Panc1 (cell line): ENCODE results near the gene MXD4. TPM values are rescaled to one million over a fixed set of nuclear protein-coding genes. Genes with fewer than 3 reads are reported as not detected.

ENCODE experiments used
- ATAC-seq: fragments of 200-7000 bp; cut with Tn5 transposase; 2 replicates; pipeline ENCODE4 v1.9.1; 2020; ENCODE audit warnings: mild to moderate bottlenecking, moderate library complexity
- BruUV-seq: library from RNA; stranded (reverse); fragments of 400-500 nt; replicated peaks from 2 replicates; lab custom pipeline; 2021; lab: Mats Ljungman, UMichigan
- CTCF ChIA-PET: fragments of 300-600 bp; sonication (Branson Sonifier 250); formaldehyde crosslinking; loops from one replicate; lab custom pipeline; 2022; ENCODE audit warnings: antibody characterized with exemption; lab: Charles Lee
- POLR2A ChIA-PET: fragments of 300-600 bp; sonication (Branson Sonifier 250); formaldehyde crosslinking; loops from one replicate; lab custom pipeline; 2022; ENCODE audit warnings: antibody characterized with exemption; lab: Charles Lee
- DNase-seq: peaks from one replicate; pipeline ENCODE4 v3.0.0-alpha.2; 2010; ENCODE audit warnings: low read depth, low spot score
- H3K27ac ChIP-seq: 2 replicates; pipeline ENCODE4 v1.5.1; 2011; ENCODE audit warnings: mild to moderate bottlenecking, low read length, inconsistent platforms
- H3K27me3 ChIP-seq: fragments of 200-500 bp; sonication (Bioruptor generic); 2 replicates; pipeline ENCODE4 v1.6.0; 2014; ENCODE audit warnings: low read length, inconsistent platforms; ENCODE audit not compliant: control insufficient read depth, insufficient read depth
- H3K36me3 ChIP-seq: fragments of 200-500 bp; sonication (Bioruptor generic); 2 replicates; pipeline ENCODE4 v1.5.1; 2014; ENCODE audit warnings: inconsistent platforms, mild to moderate bottlenecking, low read length, moderate library complexity; ENCODE audit not compliant: control insufficient read depth, insufficient read depth
- H3K4me1 ChIP-seq: 2 replicates; pipeline ENCODE4 v1.5.1; 2011; ENCODE audit warnings: inconsistent platforms, mild to moderate bottlenecking, low read length, moderate library complexity; ENCODE audit not compliant: control insufficient read depth, insufficient read depth
- H3K4me3 ChIP-seq, 2 experiments: 2 replicates each; pipeline ENCODE4 v1.5.1; 2011 to 2012; ENCODE audit warnings: low read depth in 2 of 2, low read length in 2 of 2, mild to moderate bottlenecking in 2 of 2, inconsistent platforms in 1 of 2, moderate library complexity in 1 of 2
- H3K9me3 ChIP-seq: fragments of 200-500 bp; sonication (Bioruptor generic); 2 replicates; pipeline ENCODE4 v1.5.1; 2014; ENCODE audit warnings: low read depth, mild to moderate bottlenecking, inconsistent platforms, low read length, moderate library complexity; ENCODE audit not compliant: control insufficient read depth, insufficient read depth
- POLR2AphosphoS5 ChIP-seq: IDR thresholded peaks from 2 replicates; pipeline ENCODE4 v1.6.1; 2012; ENCODE audit warnings: mild to moderate bottlenecking, low read depth, low read length, moderate library complexity
- SIN3A ChIP-seq: IDR thresholded peaks from 2 replicates; pipeline ENCODE4 v1.6.1; 2012; ENCODE audit warnings: low read depth, mild to moderate bottlenecking, low read length, moderate library complexity, borderline replicate concordance; ENCODE audit not compliant: insufficient read depth
- TCF7L2 ChIP-seq: IDR thresholded peaks from 2 replicates; pipeline ENCODE4 v1.6.1; 2011; ENCODE audit warnings: mild to moderate bottlenecking, low read depth, low read length, inconsistent platforms
- in situ Hi-C: cut with HindIII; loops from 2 replicates; pipeline ENCODE4 v1.10.0; 2016; ENCODE audit warnings: low sequenced_read_pairs, low pct_unique_long_range_greater_than_20kb
- intact Hi-C: fragments of 100-400 bp; cut with micrococcal nuclease; formaldehyde crosslinking; loops from one replicate; pipeline ENCODE4 v1.10.0; 2022; ENCODE audit not compliant: unreplicated experiment
- total RNA-seq: library from RNA; stranded (reverse); gene quantifications from one replicate; pipeline ENCODE4 v1.2.1, GENCODE V29; 2021; ENCODE audit not compliant: unreplicated experiment
- TF ChIP-seq, protein P1 (sequence below): fragments of 450-650 bp; IDR thresholded peaks from 2 replicates; pipeline ENCODE4 v1.5.1; 2017; ENCODE audit warnings: mild to moderate bottlenecking
- TF ChIP-seq, protein P2 (sequence below), 2 experiments: IDR thresholded peaks; 2 replicates each; pipeline ENCODE4 v1.6.1; 2011 to 2012; ENCODE audit warnings: low read depth in 2 of 2, control low read depth in 1 of 2, low read length in 1 of 2, mild to moderate bottlenecking in 1 of 2, moderate library complexity in 1 of 2; ENCODE audit not compliant: insufficient read depth in 1 of 2

Gene MXD4
- total RNA-seq, 1 experiment from 2014 or later = 32.7 TPM

DNA sequence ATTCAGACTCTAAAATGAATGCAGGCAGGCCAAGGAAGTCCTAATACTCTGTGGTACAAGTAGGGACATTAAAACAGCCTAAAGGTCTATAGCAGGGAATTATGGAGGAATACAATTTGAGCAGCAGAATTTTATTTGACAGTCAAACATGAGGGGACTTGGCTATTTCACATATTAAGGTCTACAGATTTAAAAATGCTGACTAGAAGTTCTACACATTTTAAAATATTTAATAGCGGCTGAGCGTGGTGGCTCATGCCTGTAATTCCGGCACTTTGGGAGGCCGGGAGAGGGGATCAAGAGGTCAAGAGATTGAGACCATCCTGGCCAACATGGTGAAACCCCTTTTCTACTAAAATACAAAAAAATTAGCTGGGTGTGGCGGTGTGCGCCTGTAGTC is 30.8 kb downstream of the MXD4 start:
- ATAC-seq (no peak), DNase-seq (no peak)
- in situ Hi-C loops (no loop called here), intact Hi-C loops (no loop called here)
- Histone ChIP-seq H3K27ac (no peak overlapping the region), H3K27me3 (no peaks in the 10 kb centered on the region), H3K9me3 (no peaks in the 10 kb centered on the region), H3K36me3 (peaks cover 9% of the 10 kb centered on the region; the same call in 1 of the 2 replicates), H3K4me1 (no peaks in the 10 kb centered on the region), H3K4me3 (no peak overlapping the region)
- ChIA-PET POLR2A (interaction anchor here (0.6 kb wide), 1 partner anchor 497 kb away, joined by 8 read pairs; no protein-coding TSS in a partner anchor), CTCF (no interaction called here)
- TF ChIP-seq SIN3A (no peak), POLR2AphosphoS5 (no peak), TCF7L2 (no peak)
- TF ChIP-seq, protein P1, sequence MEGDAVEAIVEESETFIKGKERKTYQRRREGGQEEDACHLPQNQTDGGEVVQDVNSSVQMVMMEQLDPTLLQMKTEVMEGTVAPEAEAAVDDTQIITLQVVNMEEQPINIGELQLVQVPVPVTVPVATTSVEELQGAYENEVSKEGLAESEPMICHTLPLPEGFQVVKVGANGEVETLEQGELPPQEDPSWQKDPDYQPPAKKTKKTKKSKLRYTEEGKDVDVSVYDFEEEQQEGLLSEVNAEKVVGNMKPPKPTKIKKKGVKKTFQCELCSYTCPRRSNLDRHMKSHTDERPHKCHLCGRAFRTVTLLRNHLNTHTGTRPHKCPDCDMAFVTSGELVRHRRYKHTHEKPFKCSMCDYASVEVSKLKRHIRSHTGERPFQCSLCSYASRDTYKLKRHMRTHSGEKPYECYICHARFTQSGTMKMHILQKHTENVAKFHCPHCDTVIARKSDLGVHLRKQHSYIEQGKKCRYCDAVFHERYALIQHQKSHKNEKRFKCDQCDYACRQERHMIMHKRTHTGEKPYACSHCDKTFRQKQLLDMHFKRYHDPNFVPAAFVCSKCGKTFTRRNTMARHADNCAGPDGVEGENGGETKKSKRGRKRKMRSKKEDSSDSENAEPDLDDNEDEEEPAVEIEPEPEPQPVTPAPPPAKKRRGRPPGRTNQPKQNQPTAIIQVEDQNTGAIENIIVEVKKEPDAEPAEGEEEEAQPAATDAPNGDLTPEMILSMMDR = no peak
- TF ChIP-seq, protein P2, sequence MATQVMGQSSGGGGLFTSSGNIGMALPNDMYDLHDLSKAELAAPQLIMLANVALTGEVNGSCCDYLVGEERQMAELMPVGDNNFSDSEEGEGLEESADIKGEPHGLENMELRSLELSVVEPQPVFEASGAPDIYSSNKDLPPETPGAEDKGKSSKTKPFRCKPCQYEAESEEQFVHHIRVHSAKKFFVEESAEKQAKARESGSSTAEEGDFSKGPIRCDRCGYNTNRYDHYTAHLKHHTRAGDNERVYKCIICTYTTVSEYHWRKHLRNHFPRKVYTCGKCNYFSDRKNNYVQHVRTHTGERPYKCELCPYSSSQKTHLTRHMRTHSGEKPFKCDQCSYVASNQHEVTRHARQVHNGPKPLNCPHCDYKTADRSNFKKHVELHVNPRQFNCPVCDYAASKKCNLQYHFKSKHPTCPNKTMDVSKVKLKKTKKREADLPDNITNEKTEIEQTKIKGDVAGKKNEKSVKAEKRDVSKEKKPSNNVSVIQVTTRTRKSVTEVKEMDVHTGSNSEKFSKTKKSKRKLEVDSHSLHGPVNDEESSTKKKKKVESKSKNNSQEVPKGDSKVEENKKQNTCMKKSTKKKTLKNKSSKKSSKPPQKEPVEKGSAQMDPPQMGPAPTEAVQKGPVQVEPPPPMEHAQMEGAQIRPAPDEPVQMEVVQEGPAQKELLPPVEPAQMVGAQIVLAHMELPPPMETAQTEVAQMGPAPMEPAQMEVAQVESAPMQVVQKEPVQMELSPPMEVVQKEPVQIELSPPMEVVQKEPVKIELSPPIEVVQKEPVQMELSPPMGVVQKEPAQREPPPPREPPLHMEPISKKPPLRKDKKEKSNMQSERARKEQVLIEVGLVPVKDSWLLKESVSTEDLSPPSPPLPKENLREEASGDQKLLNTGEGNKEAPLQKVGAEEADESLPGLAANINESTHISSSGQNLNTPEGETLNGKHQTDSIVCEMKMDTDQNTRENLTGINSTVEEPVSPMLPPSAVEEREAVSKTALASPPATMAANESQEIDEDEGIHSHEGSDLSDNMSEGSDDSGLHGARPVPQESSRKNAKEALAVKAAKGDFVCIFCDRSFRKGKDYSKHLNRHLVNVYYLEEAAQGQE (IDR thresholded peaks at IDR 0.05; ENCODE audit: insufficient read depth in 1 of 2, low read depth in 2 of 2, low read length in 1 of 2) = no peak
- no TSS peak for BruUV-seq

DNA sequence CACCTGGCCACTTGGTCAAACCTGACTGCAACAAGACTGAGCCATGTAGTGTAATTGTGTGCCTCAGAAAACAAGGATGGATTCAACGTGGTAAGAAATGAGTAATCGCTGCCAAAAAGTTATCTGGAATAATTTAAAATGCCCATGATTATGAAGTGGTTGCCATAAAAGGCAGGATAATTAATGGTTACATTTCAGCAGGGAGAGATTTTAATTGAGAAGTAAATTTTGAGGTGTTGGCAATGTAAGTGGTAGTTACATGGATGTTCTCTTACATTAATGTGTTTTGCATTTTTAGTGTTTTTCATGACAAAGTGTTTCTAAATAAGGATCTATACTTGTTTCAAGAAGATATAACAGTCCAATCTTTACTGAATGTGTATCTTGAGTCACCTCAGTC is 35.6 kb downstream of the MXD4 start:
- CTCF ChIA-PET = no interaction called here
- intact Hi-C loops = no loop called here
- H3K27me3 ChIP-seq = no peaks in the 10 kb centered on the region

More for the DNA sequence above, 35.6 kb downstream of the MXD4 start:
- in situ Hi-C loops = no loop called here
- Histone ChIP-seq H3K36me3 (peaks cover 2% of the 10 kb centered on the region), H3K9me3 (no peaks in the 10 kb centered on the region), H3K4me1 (no peaks in the 10 kb centered on the region), H3K4me3 (no peak overlapping the region), H3K27ac (no peak overlapping the region)
- POLR2A ChIA-PET = no interaction called here
- no peak for TF ChIP-seq POLR2AphosphoS5
- TF ChIP-seq, protein P1 = no peak
- TF ChIP-seq, protein P2 (IDR thresholded peaks at IDR 0.05; ENCODE audit: insufficient read depth in 1 of 2, low read depth in 2 of 2, low read length in 1 of 2) = no peak
- no peak for TF ChIP-seq TCF7L2
- no peak for TF ChIP-seq SIN3A
- BruUV-seq = no TSS peak
- DNase-seq = no peak
- ATAC-seq = no peak
